Trophoblast cell (in vitro differentiated cells and primary cell): ENCODE measurements around the gene PTGIS.

ENCODE experiments used
- DNase-seq, 2 donors: peaks; one replicate each; pipeline ENCODE4 v3.0.0-alpha.2; 2016
- H2AFZ ChIP-seq: 2 replicates; pipeline ENCODE4 v1.6.1; 2013; ENCODE audit warnings: low read length, moderate library complexity, mild to moderate bottlenecking; ENCODE audit not compliant: insufficient read depth, poor library complexity
- H2AK5ac ChIP-seq: 2 replicates; pipeline ENCODE4 v1.6.1; 2013; ENCODE audit warnings: mild to moderate bottlenecking, low read length
- H2BK120ac ChIP-seq: 2 replicates; pipeline ENCODE4 v1.6.1; 2013; ENCODE audit warnings: low read length, mild to moderate bottlenecking, moderate library complexity; ENCODE audit not compliant: insufficient read depth, poor library complexity
- H2BK12ac ChIP-seq: 2 replicates; pipeline ENCODE4 v1.6.1; 2013; ENCODE audit warnings: mild to moderate bottlenecking, low read length, moderate library complexity
- H2BK5ac ChIP-seq: 2 replicates; pipeline ENCODE4 v1.6.1; 2013; ENCODE audit warnings: low read length, low read depth, moderate library complexity, mild to moderate bottlenecking; ENCODE audit not compliant: poor library complexity
- H3K14ac ChIP-seq: 2 replicates; pipeline ENCODE4 v1.6.1; 2013; ENCODE audit warnings: mild to moderate bottlenecking, low read length
- H3K18ac ChIP-seq: 2 replicates; pipeline ENCODE4 v1.6.1; 2013; ENCODE audit warnings: mild to moderate bottlenecking, low read length
- H3K23ac ChIP-seq: 2 replicates; pipeline ENCODE4 v1.6.1; 2013; ENCODE audit warnings: low read length
- H3K27ac ChIP-seq: 2 replicates; pipeline ENCODE4 v1.5.1; 2013; ENCODE audit warnings: low read depth, mild to moderate bottlenecking, inconsistent platforms, low read length, moderate library complexity
- H3K27me3 ChIP-seq: 2 replicates; pipeline ENCODE4 v1.6.1; 2013; ENCODE audit warnings: inconsistent platforms, mild to moderate bottlenecking, low read length, moderate library complexity; ENCODE audit not compliant: insufficient read depth
- H3K36me3 ChIP-seq, 2 experiments: 1 replicate in 1 of 2; 2 replicates in 1 of 2; pipeline ENCODE4 v1.6.1; 2013; ENCODE audit warnings: low read length in 2 of 2, mild to moderate bottlenecking in 2 of 2, moderate library complexity in 1 of 2; ENCODE audit not compliant: insufficient read depth in 2 of 2, control insufficient read depth in 1 of 2
- H3K4ac ChIP-seq: 2 replicates; pipeline ENCODE4 v1.6.1; 2013; ENCODE audit warnings: low read depth, mild to moderate bottlenecking, low read length, moderate library complexity
- H3K4me1 ChIP-seq, 2 experiments: 1 replicate in 1 of 2; 2 replicates in 1 of 2; pipeline ENCODE4 v1.6.1; 2013; ENCODE audit warnings: low read length in 2 of 2, mild to moderate bottlenecking in 2 of 2, moderate library complexity in 1 of 2; ENCODE audit not compliant: insufficient read depth in 2 of 2, control insufficient read depth in 1 of 2
- H3K4me2 ChIP-seq: 2 replicates; pipeline ENCODE4 v1.6.1; 2013; ENCODE audit warnings: inconsistent platforms, mild to moderate bottlenecking, low read length, moderate library complexity
- H3K4me3 ChIP-seq: 2 replicates; pipeline ENCODE4 v1.5.1; 2013; ENCODE audit warnings: mild to moderate bottlenecking, low read depth, low read length, inconsistent platforms
- H3K79me1 ChIP-seq: one replicate; pipeline ENCODE4 v1.6.1; 2013; ENCODE audit warnings: low read length
- H3K79me2 ChIP-seq: 2 replicates; pipeline ENCODE4 v1.6.1; 2013; ENCODE audit warnings: low read length, mild to moderate bottlenecking; ENCODE audit not compliant: control insufficient read depth, insufficient read depth, poor library complexity
- H3K9ac ChIP-seq: 2 replicates; pipeline ENCODE4 v1.6.1; 2013; ENCODE audit warnings: mild to moderate bottlenecking, low read length
- H3K9me3 ChIP-seq: 2 replicates; pipeline ENCODE4 v1.6.1; 2013; ENCODE audit warnings: low read depth, mild to moderate bottlenecking, control low read depth, inconsistent platforms, low read length; ENCODE audit not compliant: insufficient read depth
- H4K12ac ChIP-seq: 2 replicates; pipeline ENCODE4 v1.6.1; 2013; ENCODE audit warnings: low read depth, mild to moderate bottlenecking, low read length, moderate library complexity
- H4K8ac ChIP-seq: 2 replicates; pipeline ENCODE4 v1.6.1; 2013; ENCODE audit warnings: low read depth, mild to moderate bottlenecking, low read length, moderate library complexity
- H4K91ac ChIP-seq: one replicate; pipeline ENCODE4 v1.6.1; 2013; ENCODE audit warnings: low read depth, mild to moderate bottlenecking, low read length, moderate library complexity
- WGBS: extraction: QIAGEN DNeasy Blood & Tissue Kit; methylation state at CpG from one replicate; pipeline ENCODE4 v1.1.7; 2013; ENCODE audit warnings: missing lambda C conversion rate; ENCODE audit not compliant: insufficient read length, insufficient coverage; ENCODE audit errors: extremely low coverage; 5-methylcytosine and 5-hydroxymethylcytosine counted together

Gene PTGIS

GRCh38 chr20:49503176-49503575 lies 64.8 kb downstream of the PTGIS start:
- Histone ChIP-seq H3K4me2 (no peak overlapping the region), H4K8ac (no peak overlapping the region), H2BK12ac (no peak overlapping the region), H4K12ac (no peak overlapping the region), H3K9ac (no peak overlapping the region), H4K91ac (no peak overlapping the region), H3K79me1 (no peaks in the 10 kb centered on the region), H2BK5ac (no peak overlapping the region), H3K27me3 (no peaks in the 10 kb centered on the region), H3K14ac (no peak overlapping the region), H3K36me3 (peaks cover 5 to 9% of the 10 kb centered on the region in 2 experiments), H2BK120ac (no peak overlapping the region), H3K4ac (no peak overlapping the region), H3K27ac (no peak overlapping the region), H2AK5ac (no peak overlapping the region), H3K23ac (no peak overlapping the region), H3K4me1 (no peaks in the 10 kb centered on the region), H3K18ac (no peak overlapping the region), H3K9me3 (no peaks in the 10 kb centered on the region), H3K79me2 (no peaks in the 10 kb centered on the region), H3K4me3 (no peak overlapping the region), H2AFZ (no peak overlapping the region)
- WGBS = no CpG with 5 or more reads among the region's 6 CpGs
- DNase-seq = no peak

GRCh38 chr20:49501917-49502316 lies 66.0 kb downstream of the PTGIS start:
- Histone ChIP-seq H3K14ac (no peak overlapping the region), H2BK5ac (no peak overlapping the region), H4K91ac (no peak overlapping the region), H4K8ac (no peak overlapping the region), H3K18ac (no peak overlapping the region), H2AK5ac (no peak overlapping the region), H2BK120ac (no peak overlapping the region), H3K9me3 (no peaks in the 10 kb centered on the region), H3K23ac (no peak overlapping the region), H3K4ac (no peak overlapping the region), H3K9ac (no peak overlapping the region), H2AFZ (no peak overlapping the region), H3K4me3 (no peak overlapping the region), H3K4me1 (no peaks in the 10 kb centered on the region), H3K4me2 (no peak overlapping the region), H3K36me3 (no peaks in the 10 kb centered on the region), H3K79me2 (no peaks in the 10 kb centered on the region), H4K12ac (no peak overlapping the region), H2BK12ac (no peak overlapping the region), H3K79me1 (no peaks in the 10 kb centered on the region), H3K27me3 (no peaks in the 10 kb centered on the region), H3K27ac (no peak overlapping the region)
- peak in 1 of 2 donors; percentile 48 for DNase-seq
- no CpG with 5 or more reads among the region's 3 CpGs for WGBS

GRCh38 chr20:49497398-49497669 lies 70.6 kb downstream of the PTGIS start:
- no peak overlapping the region for H2BK12ac ChIP-seq
- no peak overlapping the region for H3K4me2 ChIP-seq
- H2BK5ac ChIP-seq = no peak overlapping the region
- H3K23ac ChIP-seq = no peak overlapping the region
- no peak for DNase-seq
- H3K79me2 ChIP-seq = no peaks in the 10 kb centered on the region
- no peak overlapping the region for H2AFZ ChIP-seq
- H3K79me1 ChIP-seq = no peaks in the 10 kb centered on the region
- no peak overlapping the region for H2AK5ac ChIP-seq
- no peak overlapping the region for H4K91ac ChIP-seq
- WGBS = no CpG with 5 or more reads among the region's 1 CpG
- no peaks in the 10 kb centered on the region for H3K4me1 ChIP-seq
- H2BK120ac ChIP-seq = no peak overlapping the region
- H4K12ac ChIP-seq = no peak overlapping the region
- no peak overlapping the region for H3K4me3 ChIP-seq
- H3K4ac ChIP-seq = no peak overlapping the region
- H3K36me3 ChIP-seq = no peaks in the 10 kb centered on the region
- H3K9me3 ChIP-seq = no peaks in the 10 kb centered on the region
- no peak overlapping the region for H3K27ac ChIP-seq
- H3K27me3 ChIP-seq = no peaks in the 10 kb centered on the region
- H3K18ac ChIP-seq = no peak overlapping the region
- no peak overlapping the region for H3K14ac ChIP-seq
- no peak overlapping the region for H4K8ac ChIP-seq
- H3K9ac ChIP-seq = no peak overlapping the region

- WGBS = no CpG with 5 or more reads among the region's 5 CpGs
- Histone ChIP-seq H3K27ac (no peak overlapping the region), H3K36me3 (no peaks in the 10 kb centered on the region), H3K9ac (no peak overlapping the region), H3K4ac (no peak overlapping the region), H2BK12ac (no peak overlapping the region), H3K4me2 (no peak overlapping the region), H4K12ac (no peak overlapping the region), H2AFZ (no peak overlapping the region), H3K79me1 (no peaks in the 10 kb centered on the region), H4K91ac (no peak overlapping the region), H3K27me3 (no peaks in the 10 kb centered on the region), H3K9me3 (no peaks in the 10 kb centered on the region), H2BK5ac (no peak overlapping the region), H3K4me1 (no peaks in the 10 kb centered on the region), H3K14ac (no peak overlapping the region), H3K4me3 (no peak overlapping the region), H3K23ac (no peak overlapping the region), H3K18ac (no peak overlapping the region), H2BK120ac (no peak overlapping the region), H4K8ac (no peak overlapping the region), H2AK5ac (no peak overlapping the region), H3K79me2 (no peaks in the 10 kb centered on the region)
- no peak for DNase-seq
Measured at GRCh38 chr20:49496553-49497397, 71.2 kb downstream of the PTGIS start.
